ENCODE results near the gene ASB8. TPM values are rescaled to one million over a fixed set of nuclear protein-coding genes. Genes with fewer than 3 reads are reported as not detected.

The ASB8 gene, protein sequence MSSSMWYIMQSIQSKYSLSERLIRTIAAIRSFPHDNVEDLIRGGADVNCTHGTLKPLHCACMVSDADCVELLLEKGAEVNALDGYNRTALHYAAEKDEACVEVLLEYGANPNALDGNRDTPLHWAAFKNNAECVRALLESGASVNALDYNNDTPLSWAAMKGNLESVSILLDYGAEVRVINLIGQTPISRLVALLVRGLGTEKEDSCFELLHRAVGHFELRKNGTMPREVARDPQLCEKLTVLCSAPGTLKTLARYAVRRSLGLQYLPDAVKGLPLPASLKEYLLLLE
- 21.9 and 25.8 TPM in 2 replicates for polyA plus RNA-seq (2014; cell fraction: cytosol; rRNA removed)
- 9.7 and 22.2 TPM in 2 replicates for polyA plus RNA-seq (2014; cell fraction: nucleus; rRNA removed)

DNA sequence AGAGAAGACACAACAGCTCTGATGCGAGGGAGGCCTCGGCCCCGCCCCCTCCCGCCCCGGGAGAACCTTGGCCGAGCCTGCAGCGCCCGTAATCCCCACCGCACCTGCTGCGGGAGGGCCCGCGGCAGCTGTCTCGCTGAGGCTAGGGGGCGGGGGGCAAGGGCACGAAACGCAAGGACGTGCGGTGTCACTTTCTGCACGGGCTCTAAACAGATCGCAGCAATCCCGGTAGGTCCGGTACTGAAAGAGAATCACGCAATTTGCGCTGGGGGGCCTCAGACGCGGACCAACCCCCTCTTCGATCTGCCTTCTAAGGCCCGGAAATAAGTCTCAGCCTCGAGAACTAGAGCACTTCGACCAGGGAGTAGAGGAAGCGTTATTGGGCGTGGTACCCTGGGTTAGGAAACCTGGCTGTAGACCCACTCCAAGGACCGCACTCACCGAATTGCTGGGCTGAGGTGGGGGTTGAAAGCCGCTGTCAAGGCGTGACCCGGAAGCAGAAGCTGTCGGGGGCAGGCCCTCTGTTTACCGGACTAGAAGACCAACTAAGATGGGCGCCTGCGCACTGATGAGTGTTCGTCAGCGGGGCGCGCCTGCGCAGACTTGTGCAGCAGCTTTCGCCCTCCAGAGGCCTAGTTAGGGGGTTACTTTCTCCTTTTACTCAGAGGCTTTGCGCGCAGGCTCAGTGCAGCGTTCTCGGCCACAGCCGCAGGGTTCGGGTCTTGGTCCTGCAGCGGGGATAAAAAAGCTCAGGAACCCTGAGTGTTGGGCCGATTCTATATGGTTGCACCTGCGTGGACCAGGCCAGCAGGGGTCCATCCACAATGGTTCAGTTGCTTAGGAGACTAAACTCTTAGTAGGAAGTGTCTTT is at the start of gene ASB8:
TSS of gene ASB8 (minus strand) at position 498 of the 871 bp plus-strand sequence. CDS start 4,019 bp downstream, outside the sequence.
- DNase-seq (ENCODE audit: low spot score), result peak; percentile 99

DNA sequence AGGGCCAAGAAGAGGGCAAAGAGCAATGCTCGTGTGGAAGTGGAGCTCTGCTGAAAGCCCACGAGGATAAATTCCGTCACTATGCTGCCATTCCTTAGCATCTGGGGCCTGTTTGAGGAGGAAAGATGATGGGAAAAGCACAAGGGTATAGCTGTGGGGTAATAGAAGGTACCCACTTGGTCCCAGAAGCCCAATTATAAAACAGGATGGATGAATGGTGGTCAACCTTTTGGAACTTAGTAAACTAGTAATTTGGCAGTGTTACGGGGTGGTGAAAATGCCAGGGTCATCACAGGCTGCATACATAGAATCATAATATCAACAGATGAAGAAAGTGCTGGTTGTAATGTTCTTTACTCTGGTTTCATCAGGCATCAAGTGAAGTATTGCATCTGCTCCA is 45.9 kb upstream of the ASB8 start, which contains the start of gene OR10AD1:
TSS of gene OR10AD1 (minus strand) at position 101 of the 400 bp plus-strand sequence. CDS start at position 101, 0 bp downstream.
- no peak for DNase-seq (ENCODE audit: low spot score)

DNA sequence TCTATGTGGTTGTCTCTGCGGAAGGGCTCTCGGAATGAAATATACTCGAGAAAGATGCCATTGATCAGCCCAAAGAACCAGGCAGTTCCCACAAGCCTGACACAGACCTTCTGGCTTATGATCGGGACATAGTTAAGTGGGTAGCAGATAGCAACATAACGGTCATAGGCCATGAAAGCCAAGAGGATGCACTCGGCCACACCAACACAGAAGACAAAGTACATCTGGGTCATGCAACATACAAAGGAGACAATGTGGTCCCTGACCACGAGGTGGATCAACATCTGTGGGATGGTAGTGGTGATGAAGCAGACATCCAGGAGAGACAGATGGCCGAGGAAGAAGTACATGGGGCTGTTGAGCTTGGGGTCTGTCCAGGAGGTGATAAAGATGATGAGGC is 45.5 kb upstream of the ASB8 start:
- no peak for DNase-seq (ENCODE audit: low spot score)

DNA sequence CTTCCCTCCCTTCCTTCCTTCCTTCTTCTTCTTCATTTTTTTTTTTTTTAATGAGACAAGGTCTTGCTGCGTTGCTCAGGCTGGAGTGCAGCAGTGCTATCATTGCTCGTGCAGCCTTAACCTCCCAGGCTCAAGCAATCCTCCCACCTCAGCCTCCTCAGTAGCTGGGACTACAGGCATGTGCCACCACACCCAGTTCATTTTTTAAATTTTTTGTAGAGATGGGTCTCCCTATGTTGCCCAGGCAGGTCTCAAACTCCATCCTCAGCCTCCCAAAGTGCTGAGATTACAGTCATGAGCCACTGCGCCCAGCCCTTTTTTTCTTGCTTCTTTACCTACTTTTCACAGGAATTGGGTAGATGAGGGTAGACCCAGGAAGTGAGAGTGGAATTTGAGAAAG is 44.2 kb upstream of the ASB8 start:
- no peak for DNase-seq (ENCODE audit: low spot score)

DNA sequence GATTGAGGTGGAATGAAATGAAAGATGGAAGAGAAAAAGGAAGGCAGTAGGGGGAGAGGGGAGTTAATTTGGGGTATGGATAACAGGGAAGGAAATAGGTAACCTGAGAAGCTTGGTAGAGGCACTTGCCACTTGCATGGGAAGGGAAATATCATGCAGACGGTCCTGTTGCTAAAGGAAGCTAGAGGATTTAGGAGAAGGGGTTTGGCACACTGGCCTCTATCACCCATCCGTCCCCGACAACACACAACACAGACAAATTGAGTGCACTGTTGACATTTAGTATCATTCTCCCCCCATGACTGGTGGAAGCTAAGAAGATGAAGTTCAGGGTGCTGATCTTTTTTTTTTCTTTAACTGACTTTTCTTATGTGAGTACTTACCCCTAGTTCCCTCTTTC is 43.8 kb upstream of the ASB8 start:
- no peak for DNase-seq (ENCODE audit: low spot score)

DNA sequence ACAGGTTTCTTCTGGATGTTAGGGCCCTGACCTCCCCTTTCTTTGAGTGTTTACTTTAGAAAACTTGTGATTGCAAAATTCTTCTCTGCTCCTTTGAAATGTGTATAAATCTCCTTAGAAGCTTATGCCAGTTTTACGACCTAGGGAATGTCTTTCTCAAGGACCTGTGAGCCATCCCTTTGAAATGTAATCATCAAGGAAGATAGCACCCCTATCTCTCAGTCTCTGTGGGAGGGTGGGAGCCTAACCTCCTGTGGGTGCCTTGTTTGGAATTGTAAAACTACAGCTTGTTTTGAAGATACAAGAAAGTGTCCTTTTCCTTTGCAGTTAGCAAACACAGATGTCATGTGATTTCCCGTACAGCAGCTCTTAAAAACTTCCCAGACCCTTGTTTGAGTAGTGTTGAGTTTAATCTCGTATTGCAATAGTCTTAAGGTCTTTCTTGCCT is 42.5 kb upstream of the ASB8 start:
- no peak for DNase-seq (ENCODE audit: low spot score)

DNA sequence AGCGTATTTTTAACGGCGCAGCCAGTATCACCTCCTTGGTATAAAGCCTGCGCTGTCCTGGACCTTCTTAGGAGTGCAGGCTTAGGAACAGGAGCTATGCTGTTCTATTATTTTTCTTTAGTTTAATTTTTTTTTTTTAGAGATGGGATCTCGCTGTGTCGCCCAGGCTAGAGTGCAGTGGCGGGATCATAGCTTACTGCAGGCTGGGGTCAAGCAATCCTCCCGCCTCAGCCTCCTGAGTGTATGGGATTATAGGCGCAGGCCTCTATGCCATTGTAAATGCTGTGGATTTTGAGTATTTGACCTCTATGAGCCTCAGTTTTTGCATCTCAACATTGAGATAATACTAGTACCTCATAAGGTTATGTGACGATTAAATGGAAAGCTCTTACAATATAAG is 41.7 kb upstream of the ASB8 start:
- no peak for DNase-seq (ENCODE audit: low spot score)

DNA sequence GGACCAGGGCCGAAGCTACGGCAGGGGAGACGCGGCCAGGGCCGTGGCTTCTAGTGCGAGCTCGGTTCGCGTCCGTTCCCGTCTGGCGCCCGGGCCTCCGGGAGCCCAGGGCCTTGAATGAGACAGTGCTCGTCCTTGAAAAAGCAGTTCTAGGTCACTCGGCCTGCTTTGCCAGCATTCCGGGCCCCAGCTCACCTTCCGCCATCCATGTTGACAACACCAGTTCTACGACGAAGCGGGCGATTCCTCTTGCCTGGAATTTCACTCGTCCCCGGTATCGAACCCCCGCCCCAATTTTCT is 41.3 kb upstream of the ASB8 start:
- no peak for DNase-seq (ENCODE audit: low spot score)

DNA sequence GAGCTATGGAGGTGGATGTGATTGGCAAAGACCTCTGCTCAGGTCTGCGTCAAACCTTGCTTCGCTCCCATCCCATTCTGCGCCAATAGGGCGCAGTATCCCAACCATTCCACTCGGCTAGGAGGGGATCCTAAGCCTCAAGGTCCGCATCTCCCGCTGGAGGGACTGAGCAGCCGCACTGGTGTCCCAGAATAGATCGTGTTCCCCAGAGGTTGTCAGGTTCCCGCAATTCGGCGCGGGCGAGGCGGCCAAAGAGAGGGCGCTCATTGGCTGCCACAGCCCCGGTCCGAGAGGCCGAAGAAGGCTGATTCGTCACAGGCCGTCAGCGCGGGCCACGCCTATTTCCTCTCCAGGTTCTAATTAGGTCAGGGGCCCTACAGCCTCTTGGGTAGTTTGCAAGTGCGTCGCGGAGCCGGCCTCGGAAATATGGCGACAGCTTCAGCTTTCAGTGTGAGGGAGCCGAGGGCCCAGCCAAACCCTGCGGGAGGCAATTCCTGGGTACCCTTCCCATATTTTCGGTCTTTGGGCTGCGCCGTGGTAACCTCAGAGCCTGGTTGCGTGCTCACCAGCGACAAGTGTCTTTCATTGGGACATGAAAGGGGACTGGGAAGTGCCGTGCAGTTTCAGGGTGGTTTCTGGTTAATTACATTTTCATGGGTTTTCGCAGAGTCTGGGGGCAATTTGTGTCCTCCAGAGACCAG is 40.8 kb upstream of the ASB8 start:
- peak; percentile 98 for DNase-seq (ENCODE audit: low spot score)

DNA sequence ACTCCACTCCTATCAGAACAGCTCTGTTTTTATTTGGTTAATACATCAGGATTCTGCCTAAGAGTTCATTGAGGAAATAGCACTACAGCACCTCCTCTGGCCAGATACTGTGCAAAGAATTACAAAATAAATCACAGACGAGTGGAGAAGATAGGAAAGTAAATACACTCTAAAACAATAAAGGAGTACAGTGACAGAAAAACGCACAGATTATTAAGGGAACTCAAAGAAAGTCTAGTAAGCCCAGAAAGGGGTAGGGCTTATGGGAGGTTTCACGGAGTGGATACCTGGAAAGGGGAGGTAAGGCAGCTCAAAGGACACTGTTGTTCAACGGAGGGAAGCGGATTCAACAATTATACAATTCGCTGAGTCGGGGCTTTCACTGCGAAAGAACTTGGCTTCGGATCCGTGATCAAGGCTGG is 40.2 kb upstream of the ASB8 start:
- peak; percentile 47 for DNase-seq (ENCODE audit: low spot score)

DNA sequence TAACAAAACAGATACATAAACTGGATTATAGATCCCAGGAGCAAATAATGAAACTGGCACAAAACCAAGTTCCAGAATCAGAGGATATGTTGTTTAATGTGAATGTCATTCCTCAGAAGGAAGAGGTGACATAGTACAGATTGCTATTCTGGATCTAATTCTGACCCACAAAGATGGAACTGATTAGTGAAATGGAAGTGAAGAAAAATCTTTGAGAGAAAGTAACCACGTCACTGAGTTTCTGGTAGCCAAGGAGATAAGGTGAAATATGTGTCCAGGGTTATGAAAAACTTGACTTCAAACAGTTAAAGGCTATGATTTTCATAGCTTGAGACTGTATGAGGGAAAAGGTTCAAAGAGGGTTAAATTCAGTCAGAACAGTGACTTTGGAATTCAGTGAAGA is 37.5 kb upstream of the ASB8 start:
- DNase-seq (ENCODE audit: low spot score), result peak; percentile 82

DNA sequence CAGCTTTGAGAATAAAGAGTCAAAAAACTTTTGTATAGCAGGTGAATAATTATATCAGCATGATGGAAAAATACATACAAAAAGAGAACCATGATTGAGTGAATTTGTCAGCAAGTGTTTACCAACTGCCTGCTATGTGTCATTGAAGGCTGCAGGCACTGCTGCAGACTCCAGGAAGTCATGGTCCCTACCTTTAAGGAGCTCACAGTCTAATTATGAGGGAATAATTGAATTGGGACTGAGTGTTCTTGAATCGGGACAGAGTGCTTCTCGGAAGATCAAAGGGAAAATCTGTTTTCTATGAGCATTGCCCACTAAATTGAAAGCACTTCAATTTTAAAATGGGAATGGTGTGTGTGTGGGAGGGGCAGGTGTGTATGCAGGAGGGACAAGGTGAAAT is 36.3 kb upstream of the ASB8 start:
- DNase-seq (ENCODE audit: low spot score), result peak; percentile 85

DNA sequence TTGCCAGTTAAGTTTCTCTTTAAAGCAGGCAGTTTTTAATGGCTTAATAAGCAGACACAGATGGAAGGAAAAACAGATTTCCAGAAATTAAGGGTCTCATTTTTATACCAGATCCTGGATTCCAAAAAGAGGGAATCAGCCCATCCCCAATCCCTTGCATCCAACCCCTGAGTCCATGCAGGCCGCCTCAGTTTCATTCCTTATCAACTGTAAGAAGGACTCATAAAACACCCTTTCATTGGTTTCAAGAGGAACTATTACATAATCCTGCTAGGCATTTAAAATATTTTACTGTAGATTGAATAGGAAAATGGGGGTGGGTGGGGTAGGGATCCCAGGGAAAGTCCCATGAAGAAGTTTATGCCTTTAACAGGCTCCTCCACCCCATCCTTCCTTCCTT is 35.5 kb upstream of the ASB8 start:
- no peak for DNase-seq (ENCODE audit: low spot score)

DNA sequence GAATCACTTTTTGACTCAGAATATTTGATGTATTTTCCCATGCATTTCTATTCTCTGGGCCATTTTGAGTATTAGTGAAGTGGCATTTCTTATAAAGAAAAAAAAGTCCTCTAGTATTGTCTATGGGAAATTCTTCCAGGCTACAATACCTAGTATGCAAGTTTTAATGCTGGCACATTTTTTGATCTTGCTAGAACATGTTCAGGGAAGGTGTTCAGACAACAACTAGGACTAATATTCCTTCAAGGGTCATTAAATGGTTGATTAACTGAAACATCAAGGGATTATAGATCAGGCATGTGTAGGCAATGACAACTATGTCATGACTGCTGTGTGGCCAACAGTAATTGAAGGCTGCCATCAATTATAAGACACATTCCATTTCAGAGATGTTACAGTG is 33.8 kb upstream of the ASB8 start:
- DNase-seq (ENCODE audit: low spot score), result no peak

DNA sequence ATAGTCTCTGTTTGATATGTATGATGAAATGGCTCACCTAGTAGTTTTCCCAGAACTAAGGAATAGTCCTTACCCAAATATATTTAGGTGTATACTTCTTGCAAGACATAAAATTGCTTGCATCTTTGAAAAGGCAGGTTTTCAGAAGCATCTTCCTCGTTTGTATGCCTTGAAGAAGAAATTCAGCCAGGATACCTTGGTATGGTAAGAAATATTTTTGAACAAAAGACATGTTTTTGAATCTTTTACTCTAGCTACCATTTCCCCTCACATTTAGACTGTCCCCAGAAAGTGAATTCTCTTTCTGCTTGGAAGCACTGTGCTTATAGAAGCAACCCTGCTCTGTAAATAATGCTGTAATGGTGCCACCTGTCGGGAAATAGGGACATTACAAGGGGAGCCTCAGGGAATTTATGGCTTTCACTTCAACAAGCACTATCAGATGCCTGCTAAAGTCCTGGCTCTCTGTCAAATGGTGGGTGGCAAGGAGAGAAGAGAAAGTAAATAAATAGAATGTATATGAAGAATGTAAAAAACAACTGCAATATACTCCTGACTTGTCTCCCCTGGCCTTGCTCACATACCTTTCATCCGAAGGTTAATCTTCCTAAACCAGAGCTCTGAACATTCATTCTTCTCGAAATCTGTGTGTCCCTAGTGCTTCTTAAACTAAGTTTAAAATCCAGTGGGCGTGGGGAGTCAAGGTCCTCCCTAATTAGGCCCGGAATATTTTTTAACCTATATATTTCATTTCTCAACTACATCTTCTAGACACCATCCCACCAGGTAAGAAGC is 32.2 kb upstream of the ASB8 start:
- DNase-seq (ENCODE audit: low spot score), result peak; percentile 79

DNA sequence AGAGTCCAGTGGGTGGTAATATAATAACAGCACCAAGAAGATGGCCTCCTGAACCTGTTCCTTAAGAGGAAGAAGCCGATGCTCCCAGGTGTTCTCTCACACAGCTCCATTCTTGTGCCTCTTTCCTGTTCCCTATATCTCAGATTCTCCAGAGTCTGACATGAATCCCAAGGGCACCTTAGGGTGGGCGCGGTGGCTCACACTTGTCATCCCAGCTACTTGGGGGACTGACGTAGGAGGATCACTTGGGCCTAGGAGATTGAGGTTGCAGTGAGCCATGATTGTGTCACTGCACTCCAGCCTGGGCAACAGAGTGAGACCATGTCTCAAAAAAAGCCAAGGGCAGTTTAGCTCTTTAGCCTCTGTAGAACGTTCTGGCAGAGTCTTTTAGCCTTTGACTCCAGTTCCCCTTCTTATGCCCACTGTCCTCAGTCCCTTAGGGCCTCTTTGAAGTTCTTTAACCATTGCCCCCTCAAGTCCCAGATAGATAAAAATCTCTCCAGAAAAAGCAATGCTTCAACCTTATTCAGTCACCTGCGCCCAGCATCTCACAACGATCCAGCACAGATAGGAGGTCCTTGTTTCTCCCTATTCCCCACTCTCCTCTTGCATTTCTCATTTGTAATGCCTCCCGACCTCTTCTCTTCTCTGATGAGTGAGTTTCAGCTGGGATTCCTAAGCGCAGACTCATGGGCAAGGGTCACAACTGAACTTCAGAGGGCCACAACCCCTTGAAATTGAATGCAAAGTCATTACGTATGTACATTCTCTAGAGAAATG is 30.8 kb upstream of the ASB8 start:
- no peak for DNase-seq (ENCODE audit: low spot score)

DNA sequence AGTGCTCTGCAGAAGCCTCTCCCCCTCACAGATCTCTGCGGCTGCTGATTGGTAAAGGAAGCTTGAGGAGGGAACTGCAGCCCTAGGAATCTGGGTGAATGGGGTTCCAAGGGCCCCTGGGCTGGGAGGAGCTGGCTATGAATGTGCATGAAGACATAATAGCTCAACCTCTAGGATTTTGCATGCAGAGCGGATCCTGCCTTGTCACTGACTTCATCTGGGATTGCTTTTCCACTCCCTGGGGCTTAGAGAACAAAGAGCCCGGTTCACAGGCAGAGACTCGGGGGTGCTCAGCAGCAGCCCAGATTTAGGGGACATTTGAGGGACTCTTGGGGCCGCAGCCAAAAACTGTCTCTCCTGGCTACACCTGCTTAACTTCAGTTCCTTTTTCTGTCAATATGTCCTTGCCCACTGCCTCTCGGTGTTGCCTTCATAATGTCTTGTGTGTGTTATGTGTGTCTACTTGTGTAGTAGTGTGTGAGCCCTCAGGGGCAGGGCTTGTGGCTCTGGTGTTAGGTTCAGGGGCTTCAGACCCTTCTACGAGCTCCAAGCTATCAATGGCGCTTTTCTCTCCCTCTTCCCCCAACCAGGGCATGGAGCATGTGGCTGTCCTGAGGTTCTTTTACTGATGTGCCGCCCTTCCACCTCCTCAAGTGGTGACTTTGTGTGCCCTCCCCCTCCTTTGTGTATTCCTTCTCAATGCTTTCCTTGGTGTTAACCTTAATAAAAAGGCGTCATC is 28.0 kb upstream of the ASB8 start:
- DNase-seq (ENCODE audit: low spot score), result peak; percentile 53

DNA sequence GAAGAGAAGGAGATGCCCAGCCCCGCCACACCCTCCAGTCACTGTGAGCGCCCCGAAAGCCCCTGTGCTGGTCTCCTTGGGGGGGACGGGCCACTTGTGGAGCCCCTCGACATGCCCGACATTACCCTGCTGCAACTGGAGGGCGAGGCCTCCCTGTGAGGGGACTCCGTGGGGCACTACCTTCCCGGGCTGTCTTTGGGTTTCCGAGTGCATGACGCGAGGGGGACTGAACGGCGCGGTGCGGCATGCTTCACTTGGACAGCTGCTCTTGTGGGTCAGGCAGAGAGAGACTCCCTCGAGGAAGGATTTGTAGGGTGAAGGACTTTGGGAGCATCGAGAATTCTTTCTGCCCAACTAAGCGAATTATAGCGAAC is 27.2 kb upstream of the ASB8 start:
- DNase-seq (ENCODE audit: low spot score), result no peak

DNA sequence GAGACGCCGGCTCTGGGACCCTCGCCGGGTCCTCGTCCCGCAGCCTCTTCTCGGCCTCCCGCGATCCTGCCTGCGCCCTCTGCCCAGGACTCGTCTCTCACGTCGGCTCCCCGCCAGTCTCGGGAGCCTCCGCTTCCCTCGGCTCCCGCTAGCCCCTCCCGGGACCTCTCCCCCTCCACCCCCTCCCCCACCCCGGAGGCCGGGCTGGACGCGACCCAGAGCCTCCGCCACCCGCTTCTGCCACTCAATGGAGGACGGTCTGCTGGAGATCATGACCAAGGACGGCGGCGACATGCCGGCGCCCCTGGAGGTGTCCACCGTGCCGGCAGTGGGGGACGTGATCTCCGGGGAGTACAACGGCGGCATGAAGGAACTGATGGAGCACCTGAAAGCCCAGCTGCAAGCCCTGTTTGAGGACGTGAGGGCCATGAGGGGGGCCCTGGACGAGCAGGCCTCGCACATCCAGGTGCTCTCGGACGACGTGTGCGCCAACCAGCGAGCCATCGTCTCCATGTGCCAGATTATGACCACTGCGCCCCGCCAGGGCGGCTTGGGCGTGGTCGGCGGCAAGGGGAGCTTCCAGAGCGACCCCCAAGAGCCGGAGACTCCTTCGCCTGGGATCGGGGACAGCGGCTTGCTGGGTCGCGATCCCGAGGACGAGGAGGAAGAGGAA is 26.7 kb upstream of the ASB8 start:
- peak; percentile 20 for DNase-seq (ENCODE audit: low spot score)
